Ovary (tissue), 9 donors: Measurements from ENCODE around the gene EML6. TPM values are rescaled to one million over a fixed set of nuclear protein-coding genes. Genes with fewer than 3 reads are reported as not detected.

Source experiments
- DNase-seq, 5 donors: peaks; one replicate each; pipeline ENCODE4 v3.0.0-alpha.2; 2019 to 2020
- H3K27ac ChIP-seq, 2 donors: fragments of 200-600 bp; one replicate each; pipeline versions ENCODE4 v1.5.1 to v1.8.0; 2019 to 2022
- H3K27me3 ChIP-seq: fragments of 200-600 bp; one replicate; pipeline ENCODE4 v1.8.0; 2022
- H3K36me3 ChIP-seq: fragments of 200-600 bp; sonication (generic); one replicate; pipeline ENCODE4 v1.5.1; 2019
- H3K4me1 ChIP-seq: one replicate; pipeline ENCODE4 v1.8.1; 2013; ENCODE audit warnings: mild to moderate bottlenecking, moderate library complexity; ENCODE audit not compliant: insufficient read depth
- H3K4me3 ChIP-seq: fragments of 200-600 bp; sonication (generic); one replicate; pipeline ENCODE4 v1.5.1; 2017
- H3K9me3 ChIP-seq, 2 donors: fragments of 200-600 bp in 1 of 2; sonication (generic) in 1 of 2; one replicate each; pipeline versions ENCODE4 v1.5.1 to v1.8.1; 2013 to 2019; ENCODE audit warnings: mild to moderate bottlenecking in 1 of 2, moderate library complexity in 1 of 2
- CTCF ChIP-seq, 3 donors: fragments of 450-650 bp in 2 of 3; fragments of 200-600 bp in 1 of 3; IDR thresholded peaks; one replicate each; pipeline versions ENCODE4 v1.5.1 to v1.8.0; 2016 to 2022; ENCODE audit warnings: antibody characterized with exemption in 3 of 3, mild to moderate bottlenecking in 1 of 3
- EP300 ChIP-seq: sonication (generic); formaldehyde crosslinking; IDR thresholded peaks from one replicate; pipeline ENCODE4 v1.6.1; 2017; ENCODE audit warnings: antibody characterized with exemption
- POLR2A ChIP-seq: fragments of 450-650 bp; IDR thresholded peaks from one replicate; pipeline ENCODE4 v1.6.1; 2017; ENCODE audit warnings: antibody characterized with exemption, mild to moderate bottlenecking, moderate library complexity
- WGBS, 3 donors: extraction: QIAGEN DNeasy Blood & Tissue Kit in 1 of 3; methylation state at CpG; one replicate each; pipeline versions ENCODE4 v1.1.5 to v1.1.7; 2013 to 2017; 5-methylcytosine and 5-hydroxymethylcytosine counted together
- intact Hi-C, 4 donors: fragments of 100-400 bp; cut with DNase I; formaldehyde crosslinking; loops; one replicate each; pipeline versions ENCODE4 v1.11.0 to v1.15.1; 2022 to 2023
- polyA plus RNA-seq, 2 donors: library from polyadenylated mRNA; stranded (reverse); fragments of 200-250 nt in 1 of 2; fragments of 350-450 nt in 1 of 2; fragmentation: Illumina TruSeq in 1 of 2; extraction: RNeasy Lipid Tissue Mini Kit (QIAGEN cat#74804) in 1 of 2; gene quantifications; one replicate each; pipeline ENCODE4 v1.2.3, GENCODE V29; 2013 to 2014
- total RNA-seq, 7 donors: library from RNA; depleted of rRNA in 2 of 7; stranded (reverse); fragments of >200 nt in 2 of 7; fragmentation: NEBNext Ultra II Directional in 3 of 7; extraction: Animal tissue kit (Norgen Biotek cat#: 25700) in 3 of 7; gene quantifications; one replicate each; pipeline versions ENCODE4 v1.1.0 to v1.2.4, GENCODE V29; 2016 to 2023
- donor health status: DM: no; HTN: no; CAD: no; lungs with moderate emphysema.
- donor health status: DM: no; HTN: no; CAD: no.
- donor health status: Bipolar disorder and iron deficiency.
- donor health status: DM: yes; HTN: yes; CAD: no.
- donor health status: DM: no; HTN: no; CAD: no.
- donor health status: DM: yes; HTN: yes; CAD: no.

EML6 gene
- total and polyA plus RNA-seq, 9 donors: 0.22 to 3.7 (median 0.48) TPM

DNA sequence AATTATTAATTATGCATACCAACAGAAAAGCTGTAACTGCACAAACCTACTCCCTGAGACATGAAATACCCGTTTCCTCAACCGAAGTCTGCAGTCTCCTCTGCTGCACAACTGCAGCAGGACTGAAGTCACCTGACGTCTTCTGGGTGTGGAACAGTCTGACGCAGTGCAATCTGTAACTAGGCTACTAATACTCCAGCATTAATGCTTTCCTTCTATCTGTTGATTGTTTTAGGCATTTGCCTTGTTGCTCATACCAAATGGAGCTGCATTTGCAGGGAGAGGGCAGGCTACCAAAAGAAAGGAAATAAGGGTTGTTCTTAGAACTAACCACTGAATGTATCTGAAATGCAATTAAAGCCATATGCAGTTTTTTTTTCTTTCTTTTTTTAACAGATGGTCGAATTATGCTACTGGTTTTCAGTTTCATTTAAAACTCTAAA, 286.7 kb downstream of the EML6 start:
- peak overlapping the region; percentile 30 for H3K4me3 ChIP-seq
- intact Hi-C loops: no loop called here

DNA sequence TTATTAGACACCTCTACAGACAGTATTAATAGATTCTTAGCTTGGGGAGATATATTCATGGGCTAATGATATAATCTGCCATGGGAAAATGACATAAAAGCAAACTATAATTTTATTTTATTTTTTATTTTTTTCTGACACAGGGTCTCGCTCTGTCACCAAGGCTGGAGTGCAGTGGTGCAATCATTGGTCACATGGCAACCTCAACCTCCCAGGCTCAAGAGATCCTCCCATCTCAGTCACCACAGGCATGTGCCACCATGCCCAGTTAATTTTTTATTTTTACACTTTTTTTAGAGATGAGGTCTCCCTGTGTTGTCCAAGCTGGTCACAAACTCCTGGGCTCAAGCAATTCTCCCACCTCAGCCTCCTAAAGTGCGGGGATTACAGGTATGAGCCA, 287.5 kb downstream of the EML6 start:
- H3K4me1 ChIP-seq: peaks cover 3% of the 10 kb centered on the region
- 96% methylated on average over 2 of the region's 2 CpGs for WGBS, 3 donors
- no peak overlapping the region for H3K27ac ChIP-seq
- no peak for DNase-seq
- no peak overlapping the region for H3K4me3 ChIP-seq
- H3K9me3 ChIP-seq: no peaks in the 10 kb centered on the region
- no peak for TF ChIP-seq POLR2A
- no peak for TF ChIP-seq EP300
- no peak for TF ChIP-seq CTCF (IDR thresholded peaks at IDR 0.05)
- intact Hi-C loops: no loop called here
- H3K27me3 ChIP-seq: no peaks in the 10 kb centered on the region
- no peaks in the 10 kb centered on the region for H3K36me3 ChIP-seq

More for the DNA sequence above, 286.7 kb downstream of the EML6 start:
- Histone ChIP-seq H3K27me3 (no peaks in the 10 kb centered on the region), H3K9me3 (no peaks in the 10 kb centered on the region), H3K36me3 (no peaks in the 10 kb centered on the region), H3K4me1 (peaks cover 3% of the 10 kb centered on the region), H3K27ac (no peak overlapping the region)
- WGBS, 3 donors: 5 to 7% (median 7%) methylated on average over 5 of the region's 5 CpGs
- TF ChIP-seq EP300: no peak
- peak in 1 of 5 donors; percentile 21 for DNase-seq

GRCh38 chr2:55011831-55012671, 288.6 kb downstream of the EML6 start:
- intact Hi-C loops: no loop called here
- peak overlapping the region in 1 of 2 donors; percentile 23 for H3K27ac ChIP-seq

DNA sequence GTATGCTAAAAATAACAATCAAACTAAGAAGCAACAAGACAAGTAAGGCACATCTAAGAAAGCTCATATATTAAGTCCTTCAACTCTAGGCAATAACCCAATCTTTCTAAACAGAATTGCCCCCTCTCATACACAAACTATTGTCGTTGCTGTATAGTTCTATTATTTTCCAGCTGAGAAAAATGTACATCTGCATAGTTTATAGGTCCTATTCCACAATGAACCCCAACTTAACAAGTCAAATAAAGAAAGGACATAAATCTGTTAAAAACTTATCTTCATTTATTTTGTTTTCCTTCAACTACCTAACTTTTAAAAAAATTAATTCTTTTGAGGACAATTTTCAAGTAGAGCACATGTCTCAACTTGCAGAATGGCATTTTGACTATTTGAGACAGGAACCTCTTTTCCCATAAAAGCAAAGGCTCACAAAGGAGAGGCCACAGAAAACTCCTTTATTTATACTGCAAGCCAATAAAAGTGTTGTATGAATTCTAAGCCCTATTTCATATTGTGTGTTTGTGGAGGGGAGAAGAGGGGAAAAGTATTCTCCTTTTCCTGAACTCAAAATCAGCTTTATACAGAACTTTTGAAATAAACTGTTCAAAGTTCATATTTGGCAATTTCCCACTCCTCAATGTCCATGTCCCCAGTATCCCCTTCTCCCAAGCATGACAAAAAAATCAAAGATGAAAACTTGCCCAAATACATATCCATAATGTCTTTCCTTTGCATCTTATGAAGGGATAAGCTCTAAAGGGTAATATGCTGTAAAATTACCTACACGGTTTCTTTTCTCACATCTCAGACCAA, 289.4 kb downstream of the EML6 start:
- Histone ChIP-seq H3K27me3 (no peaks in the 10 kb centered on the region), H3K27ac (no peak overlapping the region), H3K4me1 (peaks cover 3% of the 10 kb centered on the region), H3K36me3 (no peaks in the 10 kb centered on the region), H3K9me3 (no peaks in the 10 kb centered on the region), H3K4me3 (no peak overlapping the region)
- TF ChIP-seq EP300 (no peak), POLR2A (no peak), CTCF (IDR thresholded peaks at IDR 0.05) (no peak)
- intact Hi-C loops: no loop called here
- DNase-seq: no peak
- 49 to 60% (median 49%) methylated on average over 2 of the region's 2 CpGs for WGBS, 3 donors

More at GRCh38 chr2:55011831-55012671, 288.6 kb downstream of the EML6 start:
- Histone ChIP-seq H3K4me1 (peaks cover 3% of the 10 kb centered on the region), H3K36me3 (no peaks in the 10 kb centered on the region), H3K4me3 (no peak overlapping the region), H3K9me3 (no peaks in the 10 kb centered on the region), H3K27me3 (no peaks in the 10 kb centered on the region)
- WGBS, 3 donors: 9 to 23% (median 21%) methylated on average over 6 of the region's 6 CpGs
- TF ChIP-seq CTCF (IDR thresholded peaks at IDR 0.05): no peak
- TF ChIP-seq EP300: no peak
- TF ChIP-seq POLR2A: no peak
- no peak for DNase-seq
